ENCODE data around the gene FADS2.
A peak's percentile ranks its signal among the peaks of the same experiment; 100 is the strongest.

Gene FADS2

GRCh38 chr11:61797263-61797944, 30.7 kb upstream of the FADS2 start:
- DNase-seq, result peak; percentile 50 to 51

GRCh38 chr11:61799665-61800284, 28.3 kb upstream of the FADS2 start:
- no peak for DNase-seq

GRCh38 chr11:61800331-61801281, 27.5 kb upstream of the FADS2 start:
- no peak for DNase-seq

GRCh38 chr11:61802605-61803004, 25.5 kb upstream of the FADS2 start:
- DNase-seq, result no peak

- DNase-seq, result no peak
Observed at GRCh38 chr11:61803889-61804647, 24.0 kb upstream of the FADS2 start.

- DNase-seq, result no peak
Observed at GRCh38 chr11:61805146-61805545, 23.0 kb upstream of the FADS2 start.

- no peak for DNase-seq
Observed at GRCh38 chr11:61806785-61807184, 21.3 kb upstream of the FADS2 start.

GRCh38 chr11:61810671-61811175, 17.4 kb upstream of the FADS2 start:
- DNase-seq, result no peak

GRCh38 chr11:61811831-61812230, 16.3 kb upstream of the FADS2 start:
- no peak for DNase-seq

- no peak for DNase-seq
Observed at GRCh38 chr11:61812736-61813411, 15.2 kb upstream of the FADS2 start.

- no peak for DNase-seq
Observed at GRCh38 chr11:61814247-61814957, 13.7 kb upstream of the FADS2 start.

GRCh38 chr11:61814958-61815789, 12.9 kb upstream of the FADS2 start:
- DNase-seq, result peak in 1 of 2 donors; percentile 48

- DNase-seq, result peak in 1 of 2 donors; percentile 53
Observed at GRCh38 chr11:61815790-61816735, 12.0 kb upstream of the FADS2 start.

GRCh38 chr11:61816736-61817455, 11.2 kb upstream of the FADS2 start, which contains the start of gene FADS1:
TSS of gene FADS1 (minus strand) at chr11:61817003. CDS start at chr11:61816929, 74 bp downstream.
- peak; percentile 67 to 75 for DNase-seq

- DNase-seq, result no peak
Observed at GRCh38 chr11:61817471-61818202, 10.5 kb upstream of the FADS2 start.

- DNase-seq, result no peak
Observed at GRCh38 chr11:61820174-61820573, 7.9 kb upstream of the FADS2 start.

- no peak for DNase-seq
Observed at GRCh38 chr11:61826930-61827570, 1.1 kb upstream of the FADS2 start.

All from stimulated activated CD4-positive, alpha-beta T cell treated with anti-CD3 and anti-CD28 coated beads, Interleukin-2, amount 100 ng/mL, for 48 hours (primary cell).